Measurements from ENCODE around the gene HES5.

- TF ChIP-seq POLR2A (IDR thresholded peaks at IDR 0.05), result no peak
- TF ChIP-seq CTCF (IDR thresholded peaks at IDR 0.05), result no peak
Observed at GRCh38 chr1:2578758-2579118, 48.7 kb upstream of the HES5 start.
